Putamen (tissue), 1 donor: Measurements from ENCODE around the gene MARK3.
"Not testable (repeated sequence)": the region's sequence is repeated elsewhere in the genome, so short reads cannot be mapped to it uniquely, and the experiment has no call there.

ENCODE experiments used
- DNase-seq: peaks from one replicate; pipeline ENCODE4 v3.0.0-alpha.2; 2016; ENCODE audit warnings: low spot score

MARK3 gene

GRCh38 chr14:103512180-103512579 is 127.0 kb downstream of the MARK3 start:
- DNase-seq: not testable (repeated sequence)

- peak; percentile 87 for DNase-seq
These were observed 127.7 kb downstream of the MARK3 start for GRCh38 chr14:103512701-103513611.

- no peak for DNase-seq
These were observed 129.6 kb downstream of the MARK3 start for GRCh38 chr14:103514596-103515421.

- peak; percentile 70 for DNase-seq
These were observed 131.4 kb downstream of the MARK3 start for GRCh38 chr14:103516426-103517173.

GRCh38 chr14:103517174-103517566 is 132.0 kb downstream of the MARK3 start:
- DNase-seq: no peak

- no peak for DNase-seq
These were observed 132.7 kb downstream of the MARK3 start for GRCh38 chr14:103517721-103518421.

- peak; percentile 69 for DNase-seq
These were observed 133.3 kb downstream of the MARK3 start for GRCh38 chr14:103518422-103519042.

GRCh38 chr14:103519043-103519836 is 134.0 kb downstream of the MARK3 start:
- DNase-seq: no peak

- no peak for DNase-seq
These were observed 134.6 kb downstream of the MARK3 start for GRCh38 chr14:103519837-103520212.

GRCh38 chr14:103520269-103520656 is 135.0 kb downstream of the MARK3 start:
- DNase-seq: no peak

GRCh38 chr14:103520657-103521437 is 135.6 kb downstream of the MARK3 start:
- peak; percentile 83 for DNase-seq

- DNase-seq: peak; percentile 65
These were observed 136.3 kb downstream of the MARK3 start for GRCh38 chr14:103521438-103521950.

GRCh38 chr14:103521951-103522563 is 136.8 kb downstream of the MARK3 start:
- DNase-seq: no peak

GRCh38 chr14:103522649-103523574 is 137.7 kb downstream of the MARK3 start, which contains the start of gene CKB:
CKB (minus strand) TSS chr14:103522830; CDS start chr14:103522493, 337 bp downstream.
- DNase-seq: peak; percentile 84

GRCh38 chr14:103523575-103523954 is 138.3 kb downstream of the MARK3 start:
- DNase-seq: no peak

- DNase-seq: no peak
These were observed 139.1 kb downstream of the MARK3 start for GRCh38 chr14:103524002-103524935.
